HG02870 (cell line): ENCODE results near the gene CFAP70.
A peak's percentile ranks its signal among the peaks of the same experiment; 100 is the strongest.
"Not testable (repeated sequence)": the region's sequence is repeated elsewhere in the genome, so short reads cannot be mapped to it uniquely, and the experiment has no call there.

Source experiments
- ATAC-seq: cut with Tn5 transposase; IDR thresholded peaks from one replicate; pipeline ENCODE4 v1.9.1; 2021; ENCODE audit warnings: mild to moderate bottlenecking, moderate library complexity; ENCODE audit not compliant: unreplicated experiment

The CFAP70 gene

GRCh38 chr10:73358331-73359279, at the start of gene CFAP70:
Gene CFAP70, minus strand, starts transcription at chr10:73358864. Its CDS starts 4,068 bp downstream, at chr10:73354796.
- ATAC-seq = peak; percentile 90

- no peak for ATAC-seq
These were observed 49.4 kb upstream of the CFAP70 start for GRCh38 chr10:73408061-73408460.

GRCh38 chr10:73407495-73407894, 48.8 kb upstream of the CFAP70 start:
- no peak for ATAC-seq

- no peak for ATAC-seq
These were observed 48.2 kb upstream of the CFAP70 start for GRCh38 chr10:73406846-73407245.

- ATAC-seq = no peak
These were observed 46.9 kb upstream of the CFAP70 start for GRCh38 chr10:73405556-73405955.

- no peak for ATAC-seq
These were observed 46.0 kb upstream of the CFAP70 start for GRCh38 chr10:73404690-73405089.

GRCh38 chr10:73401636-73402035, 43.0 kb upstream of the CFAP70 start:
- no peak for ATAC-seq

- no peak for ATAC-seq
These were observed 40.4 kb upstream of the CFAP70 start for GRCh38 chr10:73399063-73399462.

GRCh38 chr10:73398024-73398423, 39.4 kb upstream of the CFAP70 start:
- no peak for ATAC-seq

- ATAC-seq = not testable (repeated sequence)
These were observed 35.7 kb upstream of the CFAP70 start for GRCh38 chr10:73394325-73394724.

- no peak for ATAC-seq
These were observed 29.6 kb upstream of the CFAP70 start for GRCh38 chr10:73388228-73388627.

- ATAC-seq = no peak
These were observed 27.9 kb upstream of the CFAP70 start for GRCh38 chr10:73386583-73386982.

- no peak for ATAC-seq
These were observed 20.5 kb upstream of the CFAP70 start for GRCh38 chr10:73379064-73379748.

- ATAC-seq = no peak
These were observed 18.0 kb upstream of the CFAP70 start for GRCh38 chr10:73376679-73377078.

- no peak for ATAC-seq
These were observed 9.6 kb upstream of the CFAP70 start for GRCh38 chr10:73368238-73368637.

GRCh38 chr10:73366381-73367298, 8.0 kb upstream of the CFAP70 start:
- no peak for ATAC-seq

- no peak for ATAC-seq
These were observed 6.3 kb upstream of the CFAP70 start for GRCh38 chr10:73364964-73365363.

GRCh38 chr10:73359492-73359891, 828 bp upstream of the CFAP70 start:
- ATAC-seq = no peak

GRCh38 chr10:73357821-73358220, 843 bp downstream of the CFAP70 start:
- no peak for ATAC-seq

GRCh38 chr10:73357166-73357565, 1.5 kb downstream of the CFAP70 start:
- ATAC-seq = no peak

- no peak for ATAC-seq
These were observed 14.4 kb downstream of the CFAP70 start for GRCh38 chr10:73344269-73344668.
